Measurements from ENCODE around the gene CIPC. TPM values are rescaled to one million over a fixed set of nuclear protein-coding genes. Genes with fewer than 3 reads are reported as not detected.

The CIPC gene
- total and polyA plus RNA-seq, 9 of the 15 experiments (the other 6 are each of a cell fraction or from before 2014, with no cell fraction given), result 5.0 to 16.9 (median 10.7) TPM

DNA sequence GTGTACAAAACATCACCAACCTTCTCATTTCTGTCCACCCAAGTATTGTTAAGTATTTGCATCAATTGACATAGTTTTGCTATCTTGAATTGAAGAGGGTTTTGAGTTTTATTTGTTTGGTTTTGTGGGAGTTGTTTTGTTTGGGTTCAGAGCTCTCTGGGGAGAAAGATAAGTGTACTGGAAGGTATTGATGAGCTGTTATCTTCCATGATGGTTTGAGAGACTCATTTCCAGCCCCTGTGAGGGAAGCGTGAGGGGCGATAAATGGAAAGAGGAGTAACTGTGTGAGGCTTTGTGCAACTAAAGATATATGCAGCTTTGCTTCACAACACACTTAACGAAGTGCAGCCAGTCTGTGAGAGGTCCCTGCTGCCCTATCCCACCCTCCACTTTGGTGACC is 15.7 kb upstream of the CIPC start:
- DNase-seq (ENCODE audit: extremely low read depth in 1 of 4, low spot score in 3 of 4) (peak in 2 of 4 experiments; percentile 15 to 51), FAIRE-seq (peak; percentile 75), ATAC-seq (peak; percentile 37; the same call in 2 of the 3 replicates)
- ChIA-PET POLR2A (interaction anchor here (0.5 to 1.1 kb wide), 4 partner anchors 10 to 452 kb away, joined by 3 to 4 read pairs (median 3); no protein-coding TSS in a partner anchor), CTCF (ENCODE audit: low intra/inter-chr PET ratio) (no interaction called here)
- H3K9me1 ChIP-seq (ENCODE audit: control insufficient read depth, insufficient read depth, low read length), result no peaks in the 10 kb centered on the region
- H3K4me2 ChIP-seq (ENCODE audit: insufficient read depth, low read length), result 0 out of 2 replicates have a peak overlapping the region, but pooled peaks have one; percentile 25
- no peaks in the 10 kb centered on the region for H4K20me1 ChIP-seq (replicated peaks; ENCODE audit: control insufficient read depth, insufficient read depth, low read length)
- H3K79me2 ChIP-seq (ENCODE audit: control insufficient read depth, insufficient read depth, low read length), result no peaks in the 10 kb centered on the region
- peaks cover 5 to 6% of the 10 kb centered on the region in 2 experiments; a peak in 3 of 5 replicates for H3K27me3 ChIP-seq (ENCODE audit: control insufficient read depth in 2 of 2, insufficient read depth in 2 of 2, low read length in 2 of 2)
- H3K9ac ChIP-seq (ENCODE audit: insufficient read depth in 1 of 2, low read depth in 2 of 2, low read length in 2 of 2), result peak overlapping the region in 1 of 2 experiments; percentile 64; a peak in 1 of 4 replicates
- intact Hi-C loops (cut with micrococcal nuclease), result no loop called here
- BruUV-seq (replicated peaks), result no TSS peak
- peaks cover 0 to 13% of the 10 kb centered on the region in 2 experiments; a peak in 3 of 5 replicates for H3K4me1 ChIP-seq (replicated peaks in 1 of 2; ENCODE audit: control insufficient read depth in 2 of 2, insufficient read depth in 2 of 2, low read length in 2 of 2)
- 0% methylated on average over 3 of the region's 3 CpGs for WGBS (ENCODE audit: insufficient coverage, low coverage, missing lambda C conversion rate)
- no peak overlapping the region for H3K4me3 ChIP-seq
- no peak overlapping the region; the same call in 2 of the 3 replicates for H3K27ac ChIP-seq (ENCODE audit: extremely low read depth, low read depth, low read length)
- H3K9me3 ChIP-seq (replicated peaks; ENCODE audit: control insufficient read depth, insufficient read depth, low read depth, low read length), result no peaks in the 10 kb centered on the region
- no peaks in the 10 kb centered on the region for H3K36me3 ChIP-seq (ENCODE audit: control insufficient read depth, insufficient read depth, low read length)
- no peak overlapping the region for H2AFZ ChIP-seq (ENCODE audit: low read depth, low read length)
- in situ Hi-C loops (cut with MboI), result no loop called here
- TF ChIP-seq TAL1 (IDR thresholded peaks at IDR 0.05) (peak; percentile 83), KLF16 (IDR thresholded peaks at IDR 0.05) (peak; percentile 69), CREB1 (IDR thresholded peaks at IDR 0.05) (no peak), CREB1 (CRISPR knock-in tag; IDR thresholded peaks at IDR 0.05) (no peak), TCF3 (CRISPR knock-in tag; IDR thresholded peaks at IDR 0.05) (peak; percentile 88), BHLHE40 (IDR thresholded peaks at IDR 0.05; ENCODE audit: low read length) (0 out of 2 replicates have a peak, but pooled peaks have one; percentile 5), MED1 (CRISPR knock-in tag; IDR thresholded peaks at IDR 0.05; ENCODE audit: borderline replicate concordance) (no peak), ARID1B (IDR thresholded peaks at IDR 0.05) (peak; percentile 86), MXI1 (IDR thresholded peaks at IDR 0.05; ENCODE audit: low read depth, low read length) (no peak), POLR2AphosphoS2 (IDR thresholded peaks at IDR 0.05; ENCODE audit: low read length) (no peak), EP300 (IDR thresholded peaks at IDR 0.05; ENCODE audit: low read length) (peak; percentile 40; the same call in 1 of the 2 replicates), KDM1A (IDR thresholded peaks at IDR 0.05) (peak; percentile 63), PHB2 (IDR thresholded peaks at IDR 0.05; ENCODE audit: low read depth) (peak; percentile 48; the same call in 1 of the 2 replicates), POLR2AphosphoS5 (IDR thresholded peaks at IDR 0.05; ENCODE audit: control insufficient read depth, insufficient read depth, low read depth, low read length) (peak; percentile 23; the same call in 1 of the 2 replicates), CBFA2T3 (IDR thresholded peaks at IDR 0.05) (peak; percentile 94), NFIC (IDR thresholded peaks at IDR 0.05) (peak; percentile 68), TBL1XR1 (IDR thresholded peaks at IDR 0.05; ENCODE audit: low read length in 2 of 2) (0 out of 4 replicates have a peak, but pooled peaks of 1 of the 2 experiments have one; percentile 40), FOXM1 (IDR thresholded peaks at IDR 0.05; ENCODE audit: low read depth) (peak; percentile 53; the same call in 1 of the 2 replicates), FOXM1 (CRISPR knock-in tag; IDR thresholded peaks at IDR 0.05; ENCODE audit: low read depth) (no peak), ZNF124 (CRISPR knock-in tag; IDR thresholded peaks at IDR 0.05) (no peak), DPF2 (IDR thresholded peaks at IDR 0.05) (peak; percentile 35; the same call in 1 of the 2 replicates), SOX6 (IDR thresholded peaks at IDR 0.05) (peak; percentile 43; the same call in 1 of the 2 replicates), ZKSCAN8 (CRISPR knock-in tag; IDR thresholded peaks at IDR 0.05) (no peak), TEAD4 (IDR thresholded peaks at IDR 0.05; ENCODE audit: low read length) (peak; percentile 67; the same call in 1 of the 2 replicates), TEAD4 (CRISPR knock-in tag; IDR thresholded peaks at IDR 0.05; ENCODE audit: borderline replicate concordance) (no peak), FOSL1 (tag; conservative IDR thresholded peaks at IDR 0.05) (0 out of 2 replicates have a peak, but pooled peaks have one; percentile 17), GABPB1 (CRISPR knock-in tag; IDR thresholded peaks at IDR 0.05) (no peak)
- TF ChIP-seq, protein P1, sequence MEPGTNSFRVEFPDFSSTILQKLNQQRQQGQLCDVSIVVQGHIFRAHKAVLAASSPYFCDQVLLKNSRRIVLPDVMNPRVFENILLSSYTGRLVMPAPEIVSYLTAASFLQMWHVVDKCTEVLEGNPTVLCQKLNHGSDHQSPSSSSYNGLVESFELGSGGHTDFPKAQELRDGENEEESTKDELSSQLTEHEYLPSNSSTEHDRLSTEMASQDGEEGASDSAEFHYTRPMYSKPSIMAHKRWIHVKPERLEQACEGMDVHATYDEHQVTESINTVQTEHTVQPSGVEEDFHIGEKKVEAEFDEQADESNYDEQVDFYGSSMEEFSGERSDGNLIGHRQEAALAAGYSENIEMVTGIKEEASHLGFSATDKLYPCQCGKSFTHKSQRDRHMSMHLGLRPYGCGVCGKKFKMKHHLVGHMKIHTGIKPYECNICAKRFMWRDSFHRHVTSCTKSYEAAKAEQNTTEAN (CRISPR knock-in tag; IDR thresholded peaks at IDR 0.05), result no peak
